H7 (cell line): ENCODE measurements around the gene KCTD5. TPM values are rescaled to one million over a fixed set of nuclear protein-coding genes. Genes with fewer than 3 reads are reported as not detected.
"Not testable (repeated sequence)": the region's sequence is repeated elsewhere in the genome, so short reads cannot be mapped to it uniquely, and the experiment has no call there.

Experiments
- DNase-seq: peaks from one replicate; pipeline ENCODE4 v3.0.0; 2012
- H3K27me3 ChIP-seq: 2 replicates; pipeline ENCODE4 v1.6.0; 2011; ENCODE audit warnings: mild to moderate bottlenecking, low read length; ENCODE audit not compliant: control insufficient read depth, insufficient read depth
- H3K36me3 ChIP-seq: replicated peaks from 2 replicates; pipeline ENCODE4 v1.5.1; 2011; ENCODE audit warnings: low read length; ENCODE audit not compliant: control insufficient read depth, insufficient read depth
- H3K4me3 ChIP-seq: 2 replicates; pipeline ENCODE4 v1.5.1; 2011; ENCODE audit warnings: low read depth, mild to moderate bottlenecking, control low read depth, low read length, moderate library complexity; ENCODE audit not compliant: insufficient read depth
- total RNA-seq: library from RNA; depleted of rRNA; stranded (reverse); fragments of >200 nt; shearing (Covaris generic); gene quantifications from 2 replicates; pipeline ENCODE4 v1.2.3, GENCODE V29; 2014; rRNA removed

The KCTD5 gene, protein sequence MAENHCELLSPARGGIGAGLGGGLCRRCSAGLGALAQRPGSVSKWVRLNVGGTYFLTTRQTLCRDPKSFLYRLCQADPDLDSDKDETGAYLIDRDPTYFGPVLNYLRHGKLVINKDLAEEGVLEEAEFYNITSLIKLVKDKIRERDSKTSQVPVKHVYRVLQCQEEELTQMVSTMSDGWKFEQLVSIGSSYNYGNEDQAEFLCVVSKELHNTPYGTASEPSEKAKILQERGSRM
- 35.2 and 36.7 TPM in 2 replicates for total RNA-seq

DNA sequence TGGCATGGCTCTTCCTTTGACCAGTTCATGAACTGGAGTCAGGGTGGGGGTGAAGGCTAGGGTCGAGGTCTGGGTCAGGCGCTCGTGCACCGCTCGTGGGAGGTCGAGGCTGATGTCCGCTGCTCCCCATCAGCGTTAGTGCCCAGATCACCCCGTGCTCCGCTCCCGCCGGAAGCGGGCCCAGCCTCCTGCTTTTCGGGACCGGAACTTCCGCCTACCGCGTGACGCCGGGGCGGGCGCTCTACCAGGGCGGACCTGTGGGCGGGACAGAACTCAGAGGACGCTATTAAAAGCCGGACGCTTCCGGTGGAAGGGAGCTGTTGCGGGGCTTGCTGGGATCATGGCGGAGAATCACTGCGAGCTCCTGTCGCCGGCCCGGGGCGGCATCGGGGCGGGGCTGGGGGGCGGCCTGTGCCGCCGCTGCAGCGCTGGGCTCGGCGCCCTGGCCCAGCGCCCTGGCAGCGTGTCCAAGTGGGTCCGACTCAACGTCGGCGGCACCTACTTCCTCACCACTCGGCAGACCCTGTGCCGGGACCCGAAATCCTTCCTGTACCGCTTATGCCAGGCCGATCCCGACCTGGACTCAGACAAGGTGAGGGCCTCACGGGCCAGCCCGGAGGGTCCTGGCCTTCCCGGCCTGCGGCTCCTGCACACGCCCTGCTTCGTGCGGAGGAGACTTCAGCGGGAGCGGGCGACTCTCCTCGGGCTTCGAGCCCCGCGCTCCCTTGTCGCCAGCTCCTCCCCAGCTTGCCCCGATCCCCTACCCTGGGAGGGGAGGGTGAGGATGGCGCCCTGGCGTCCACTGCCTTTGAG is at the start of gene KCTD5:
Gene KCTD5, plus strand, starts transcription at position 315 of the 813 bp plus-strand sequence. Its CDS starts 26 bp downstream, at position 341.
- Histone ChIP-seq H3K27me3 (no peaks in the 10 kb centered on the region), H3K36me3 (no peaks in the 10 kb centered on the region), H3K4me3 (peak within 1 kb of the TSS; percentile 97)
- peak; percentile 99 for DNase-seq

DNA sequence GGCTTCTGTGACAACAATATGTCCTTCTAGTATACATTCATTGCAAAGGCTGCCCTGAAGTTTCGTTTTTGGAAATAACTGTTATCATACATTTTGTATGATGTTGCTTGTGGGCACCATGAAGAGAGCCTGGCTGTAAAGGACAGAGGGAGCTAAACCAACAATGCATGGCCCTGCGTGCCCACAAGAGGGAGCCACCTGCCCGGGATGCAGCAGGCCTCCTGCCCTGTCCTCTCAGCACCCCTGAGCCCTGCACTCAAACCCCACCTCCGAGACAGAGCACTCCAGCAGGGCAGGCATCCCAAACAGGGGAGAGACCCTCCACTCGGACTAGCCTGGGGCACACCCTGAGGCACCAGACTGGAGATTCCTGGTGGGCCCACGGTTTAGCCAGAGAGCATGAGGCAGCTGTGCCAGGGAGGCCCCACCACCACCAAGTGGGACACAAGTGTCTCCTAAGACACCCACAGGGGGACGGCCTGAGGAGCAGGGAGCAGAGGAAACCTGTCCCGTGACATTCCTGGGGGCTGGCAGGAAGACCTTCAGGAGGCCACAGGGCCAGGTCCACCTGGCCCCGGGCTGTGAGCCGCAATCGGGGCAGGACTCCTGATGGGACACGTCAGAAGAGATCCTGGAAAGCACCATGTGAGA is 43.1 kb upstream of the KCTD5 start:
- H3K27me3 ChIP-seq: not testable (repeated sequence)

DNA sequence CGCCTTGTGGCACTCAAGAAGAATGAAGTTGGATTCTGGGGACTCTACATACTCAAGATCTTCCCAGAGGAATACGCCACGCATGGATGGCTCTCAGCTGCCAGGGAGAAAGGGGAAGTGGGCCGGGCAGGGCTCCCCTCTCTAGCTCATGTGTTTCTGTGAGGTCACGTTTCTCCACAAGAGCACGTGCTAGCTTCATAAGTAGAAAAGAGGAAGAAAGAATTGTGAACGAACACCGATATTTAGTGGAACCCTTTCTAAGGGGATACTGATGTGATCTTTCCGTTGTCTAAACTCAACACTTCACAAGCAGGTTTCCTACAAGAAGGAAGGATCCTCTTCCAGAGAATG is 42.6 kb upstream of the KCTD5 start:
- not testable (repeated sequence) for DNase-seq

More for the DNA sequence above, 43.1 kb upstream of the KCTD5 start:
- not testable (repeated sequence) for H3K36me3 ChIP-seq, H3K4me3 ChIP-seq, DNase-seq

GRCh38 chr16:2642561-2642960 is 39.8 kb upstream of the KCTD5 start:
- not testable (repeated sequence) for H3K27me3 ChIP-seq, DNase-seq, H3K4me3 ChIP-seq, H3K36me3 ChIP-seq

More for the DNA sequence above, 42.6 kb upstream of the KCTD5 start:
- not testable (repeated sequence) for H3K4me3 ChIP-seq, H3K27me3 ChIP-seq, H3K36me3 ChIP-seq

- H3K27me3 ChIP-seq: not testable (repeated sequence)
These were observed 37.4 kb upstream of the KCTD5 start for GRCh38 chr16:2644754-2645453.

DNA sequence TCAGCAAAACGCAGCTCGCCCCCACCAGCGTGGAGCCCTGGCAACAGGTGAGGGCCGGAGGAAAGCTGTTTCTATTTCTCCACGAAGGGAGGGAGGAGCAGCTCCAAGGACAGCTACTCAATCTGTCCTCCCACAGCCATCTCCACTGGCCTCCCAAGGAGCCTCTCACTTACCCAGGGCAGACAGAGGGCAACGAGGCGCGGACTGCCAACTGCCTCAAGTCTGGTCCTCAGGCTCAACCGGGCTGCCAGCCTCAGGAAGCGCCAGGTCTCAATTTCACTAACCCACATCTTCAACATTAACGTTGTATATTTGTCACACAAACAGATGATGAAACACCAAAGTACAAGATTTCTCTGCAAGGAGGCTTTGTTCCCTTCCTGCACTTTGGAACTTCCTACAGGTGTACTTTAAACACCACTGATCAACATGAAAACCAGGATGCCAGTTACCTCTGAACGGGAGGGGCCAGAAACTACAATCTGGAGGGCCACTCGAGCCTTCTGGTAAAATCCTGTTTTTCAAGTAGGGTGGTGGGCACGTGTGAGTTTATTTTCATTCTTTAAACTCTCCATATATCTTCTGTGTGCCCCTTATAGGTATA is 31.0 kb upstream of the KCTD5 start:
- H3K4me3 ChIP-seq, H3K27me3 ChIP-seq, DNase-seq, H3K36me3 ChIP-seq: not testable (repeated sequence)

More at GRCh38 chr16:2644754-2645453, 37.4 kb upstream of the KCTD5 start:
- not testable (repeated sequence) for DNase-seq, H3K36me3 ChIP-seq, H3K4me3 ChIP-seq

DNA sequence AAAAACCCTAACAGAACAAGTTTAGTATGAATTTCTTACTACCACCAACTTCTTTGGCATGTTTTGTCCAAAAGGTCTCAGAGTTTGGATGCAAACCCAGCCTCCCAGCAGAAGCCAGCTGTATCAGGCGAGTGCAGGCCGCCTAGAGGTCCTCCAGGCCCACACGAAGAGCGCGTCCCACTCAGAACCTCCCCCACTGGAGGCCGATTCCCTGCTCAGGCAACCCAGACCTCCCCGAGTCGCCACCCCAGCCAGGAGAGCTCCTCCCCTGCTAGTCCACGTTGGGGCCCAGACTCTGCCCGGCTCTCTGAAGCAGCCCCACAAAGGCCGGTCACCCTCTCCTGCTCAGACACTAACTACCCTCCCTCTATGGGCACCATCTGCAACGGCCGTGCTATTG is 28.4 kb upstream of the KCTD5 start:
- not testable (repeated sequence) for H3K4me3 ChIP-seq, DNase-seq, H3K27me3 ChIP-seq, H3K36me3 ChIP-seq

DNA sequence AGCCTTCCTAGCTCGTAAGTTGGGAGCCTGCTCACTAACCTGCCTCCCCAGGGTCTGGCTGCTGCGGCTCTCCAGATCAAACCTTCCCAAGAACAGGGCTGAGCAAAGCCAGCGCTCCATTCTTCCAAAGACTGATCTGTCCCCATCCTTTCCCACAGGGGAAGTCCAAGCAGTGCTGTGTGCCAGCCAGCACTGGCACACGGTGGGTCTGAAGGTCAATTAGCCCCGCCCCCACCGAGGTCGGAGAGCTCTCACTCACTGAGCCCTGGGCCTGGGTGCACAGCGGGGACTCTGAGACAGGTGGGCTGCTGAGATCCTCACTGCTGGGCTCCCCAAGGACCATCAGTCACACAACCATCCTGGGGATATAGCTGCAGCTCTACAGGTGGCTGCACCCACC is 27.4 kb upstream of the KCTD5 start:
- H3K27me3 ChIP-seq, H3K4me3 ChIP-seq, H3K36me3 ChIP-seq, DNase-seq: not testable (repeated sequence)

DNA sequence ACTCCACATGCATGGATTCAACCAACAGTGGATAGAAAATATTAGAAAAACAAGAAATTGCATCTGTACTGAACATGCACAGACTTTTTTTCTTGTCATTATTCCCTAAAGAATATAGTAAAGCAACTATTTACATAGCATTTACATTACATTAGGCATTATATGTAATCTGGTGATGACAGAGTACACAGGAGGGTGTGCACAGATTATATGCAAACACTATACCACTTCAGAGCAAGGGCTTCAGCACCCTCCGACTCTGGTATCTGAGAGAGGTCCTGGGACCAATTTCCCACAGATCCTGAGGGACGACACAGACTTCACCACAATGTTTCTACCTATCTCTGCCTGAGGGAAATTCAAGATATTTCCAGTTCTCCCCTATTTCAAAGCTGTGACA is 25.3 kb upstream of the KCTD5 start:
- H3K4me3 ChIP-seq: no peak overlapping the region
- no peak for DNase-seq
- H3K36me3 ChIP-seq: no peaks in the 10 kb centered on the region
- no peaks in the 10 kb centered on the region for H3K27me3 ChIP-seq

- not testable (repeated sequence) for H3K36me3 ChIP-seq, H3K27me3 ChIP-seq, DNase-seq, H3K4me3 ChIP-seq
These were observed 24.5 kb upstream of the KCTD5 start for GRCh38 chr16:2657803-2658202.

DNA sequence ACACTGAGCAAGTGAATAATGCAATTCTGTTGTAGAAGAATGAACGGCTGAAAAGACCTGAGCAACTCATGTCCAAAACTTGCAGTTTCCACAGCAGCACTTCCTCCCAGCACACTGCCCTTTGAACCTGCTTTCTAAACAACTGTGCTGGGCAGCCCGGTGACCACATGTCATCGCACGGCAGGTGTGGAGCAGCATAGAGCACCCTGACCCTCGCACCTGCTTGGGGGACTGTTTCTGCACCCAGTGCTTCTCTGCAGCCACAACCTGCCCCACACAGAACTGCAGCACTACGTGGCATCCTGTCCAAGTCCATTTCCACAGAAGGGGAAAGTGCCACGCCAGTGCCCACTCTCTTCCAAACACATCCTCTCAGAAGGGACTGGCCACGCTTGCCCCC is 22.8 kb upstream of the KCTD5 start:
- H3K4me3 ChIP-seq, H3K27me3 ChIP-seq, H3K36me3 ChIP-seq, DNase-seq: not testable (repeated sequence)

DNA sequence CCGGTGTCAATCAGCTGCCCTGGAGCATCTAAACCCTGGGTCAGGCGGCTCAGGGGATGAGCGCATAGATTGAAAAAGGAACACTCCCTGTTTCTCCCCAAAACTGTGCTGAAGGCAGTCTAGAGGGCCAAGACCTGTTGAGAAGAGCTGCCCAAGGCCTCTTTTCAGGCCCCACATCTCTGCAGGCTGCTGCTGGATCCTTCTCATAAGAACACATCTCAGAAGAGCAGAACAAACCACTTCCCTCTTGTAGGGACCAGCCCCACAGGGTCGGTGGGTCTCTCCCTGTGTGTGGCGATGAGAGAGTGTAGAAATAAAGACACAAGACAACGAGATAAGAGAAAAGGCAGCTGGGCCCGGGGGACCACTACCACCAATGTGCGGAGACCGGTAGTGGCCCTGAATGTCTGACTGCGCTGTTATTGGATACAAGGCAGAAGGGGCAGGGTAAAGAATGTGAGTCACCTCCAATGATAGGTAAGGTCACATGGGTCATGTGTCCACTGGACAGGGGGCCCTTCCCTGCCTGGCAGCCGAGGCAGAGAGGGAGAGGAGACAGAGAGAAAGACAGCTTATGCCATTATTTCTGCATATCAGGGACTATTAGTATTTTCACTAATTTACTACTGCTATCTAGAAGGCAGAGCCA is 22.2 kb upstream of the KCTD5 start:
- H3K36me3 ChIP-seq, H3K4me3 ChIP-seq, DNase-seq, H3K27me3 ChIP-seq: not testable (repeated sequence)

- H3K36me3 ChIP-seq, DNase-seq, H3K4me3 ChIP-seq, H3K27me3 ChIP-seq: not testable (repeated sequence)
These were observed 21.5 kb upstream of the KCTD5 start for GRCh38 chr16:2660755-2661373.
